Activated CD8-positive, alpha-beta T cell treated with anti-CD3 and anti-CD28 coated beads, Interleukin-2, amount 10 ng/mL, durations not matched to agents 7 days and 5 days (primary cell): Measurements from ENCODE around the gene ANO3. TPM values are rescaled to one million over a fixed set of nuclear protein-coding genes. Genes with fewer than 3 reads are reported as not detected.
A peak's percentile ranks its signal among the peaks of the same experiment; 100 is the strongest.
"Not testable (repeated sequence)": the region's sequence is repeated elsewhere in the genome, so short reads cannot be mapped to it uniquely, and the experiment has no call there.

Experiments
- ATAC-seq: fragments of 150-1000 bp; cut with Tn5 transposase; one replicate; pipeline ENCODE4 v1.10.0; 2021; ENCODE audit warnings: moderate library complexity
- CTCF ChIA-PET: fragments of 350-600 bp; sonication (Branson Sonifier 250); formaldehyde crosslinking; loops from one replicate; lab custom pipeline; 2021; ENCODE audit warnings: antibody characterized with exemption; lab: Charles Lee
- POLR2A ChIA-PET: fragments of 350-600 bp; sonication (Branson Sonifier 250); formaldehyde crosslinking; loops from one replicate; lab custom pipeline; 2021; ENCODE audit warnings: antibody characterized with exemption; lab: Charles Lee
- DNase-seq: peaks from one replicate; pipeline ENCODE4 v3.0.0-alpha.2; 2020
- H3K27ac Mint-ChIP-seq: one replicate; pipeline ENCODE4 v1.8.0; 2021; ENCODE audit warnings: mild to moderate bottlenecking, mixed read lengths
- H3K27me3 Mint-ChIP-seq: one replicate; pipeline ENCODE4 v1.8.0; 2021; ENCODE audit warnings: low read depth, mixed read lengths
- H3K36me3 Mint-ChIP-seq: one replicate; pipeline ENCODE4 v1.8.0; 2021; ENCODE audit warnings: low read depth, mixed read lengths
- H3K4me1 Mint-ChIP-seq: one replicate; pipeline ENCODE4 v1.8.0; 2021; ENCODE audit warnings: low read depth, mixed read lengths
- H3K4me3 Mint-ChIP-seq: one replicate; pipeline ENCODE4 v1.8.0; 2021; ENCODE audit warnings: mild to moderate bottlenecking, mixed read lengths
- H3K9me3 Mint-ChIP-seq: one replicate; pipeline ENCODE4 v1.8.0; 2022; ENCODE audit warnings: mixed read lengths; ENCODE audit not compliant: insufficient read depth
- total RNA-seq, 2 experiments: library from RNA; stranded (reverse); gene quantifications; one replicate each; pipeline ENCODE4 v1.2.3, GENCODE V29; 2021

Gene ANO3
- total RNA-seq, 2 experiments from 2014 or later: not detected

- ChIA-PET CTCF (no interaction called here), POLR2A (no interaction called here)
- DNase-seq (no peak), ATAC-seq (no peak)
- Mint-ChIP-seq H3K4me1 (no peaks in the 10 kb centered on the region), H3K9me3 (peaks cover 6% of the 10 kb centered on the region), H3K27ac (no peak overlapping the region), H3K36me3 (no peaks in the 10 kb centered on the region), H3K27me3 (no peaks in the 10 kb centered on the region), H3K4me3 (no peak overlapping the region)
Measured at GRCh38 chr11:26620282-26621045, 288.5 kb downstream of the ANO3 start.

- CTCF ChIA-PET: no interaction called here
- no peak overlapping the region for H3K4me3 Mint-ChIP-seq
- H3K9me3 Mint-ChIP-seq: peaks cover 6% of the 10 kb centered on the region
Measured at GRCh38 chr11:26621132-26621531, 289.2 kb downstream of the ANO3 start.

GRCh38 chr11:26622181-26622580 is 290.3 kb downstream of the ANO3 start:
- Mint-ChIP-seq H3K27ac (no peak overlapping the region), H3K4me1 (no peaks in the 10 kb centered on the region), H3K27me3 (no peaks in the 10 kb centered on the region), H3K9me3 (peaks cover 6% of the 10 kb centered on the region), H3K36me3 (no peaks in the 10 kb centered on the region), H3K4me3 (no peak overlapping the region)
- ChIA-PET CTCF (no interaction called here), POLR2A (no interaction called here)
- no peak for ATAC-seq
- no peak for DNase-seq

More at GRCh38 chr11:26621132-26621531, 289.2 kb downstream of the ANO3 start:
- ATAC-seq: no peak
- no peak overlapping the region for H3K27ac Mint-ChIP-seq
- POLR2A ChIA-PET: no interaction called here
- H3K4me1 Mint-ChIP-seq: no peaks in the 10 kb centered on the region
- no peaks in the 10 kb centered on the region for H3K36me3 Mint-ChIP-seq
- no peak for DNase-seq
- H3K27me3 Mint-ChIP-seq: no peaks in the 10 kb centered on the region

- Mint-ChIP-seq H3K27me3 (no peaks in the 10 kb centered on the region), H3K4me1 (no peaks in the 10 kb centered on the region), H3K4me3 (no peak overlapping the region), H3K9me3 (peaks cover 6% of the 10 kb centered on the region), H3K27ac (no peak overlapping the region), H3K36me3 (no peaks in the 10 kb centered on the region)
- ChIA-PET POLR2A (no interaction called here), CTCF (no interaction called here)
- DNase-seq (no peak), ATAC-seq (no peak)
Measured at GRCh38 chr11:26623076-26623659, 291.2 kb downstream of the ANO3 start.

- H3K9me3 Mint-ChIP-seq: no peaks in the 10 kb centered on the region
- ChIA-PET POLR2A (no interaction called here), CTCF (no interaction called here)
- no peaks in the 10 kb centered on the region for H3K4me1 Mint-ChIP-seq
- no peak for DNase-seq
- ATAC-seq: no peak
- H3K27ac Mint-ChIP-seq: no peak overlapping the region
- H3K4me3 Mint-ChIP-seq: no peak overlapping the region
- H3K36me3 Mint-ChIP-seq: no peaks in the 10 kb centered on the region
- no peaks in the 10 kb centered on the region for H3K27me3 Mint-ChIP-seq
Measured at GRCh38 chr11:26626346-26626745, 294.4 kb downstream of the ANO3 start.

- DNase-seq: no peak
- Mint-ChIP-seq H3K27ac (no peak overlapping the region), H3K9me3 (no peaks in the 10 kb centered on the region), H3K27me3 (no peaks in the 10 kb centered on the region), H3K4me1 (no peaks in the 10 kb centered on the region), H3K4me3 (no peak overlapping the region), H3K36me3 (no peaks in the 10 kb centered on the region)
- ATAC-seq: no peak
- ChIA-PET CTCF (no interaction called here), POLR2A (no interaction called here)
Measured at GRCh38 chr11:26632691-26633159, 300.8 kb downstream of the ANO3 start.

GRCh38 chr11:26643314-26643713 is 311.4 kb downstream of the ANO3 start:
- DNase-seq, CTCF ChIA-PET, H3K27me3 Mint-ChIP-seq, H3K4me3 Mint-ChIP-seq, H3K27ac Mint-ChIP-seq, POLR2A ChIA-PET, H3K9me3 Mint-ChIP-seq, H3K4me1 Mint-ChIP-seq, H3K36me3 Mint-ChIP-seq, ATAC-seq: not testable (repeated sequence)

- POLR2A ChIA-PET: no interaction called here
- no peak overlapping the region for H3K4me3 Mint-ChIP-seq
- H3K27me3 Mint-ChIP-seq: no peaks in the 10 kb centered on the region
- DNase-seq (peak; percentile 51), ATAC-seq (peak; percentile 73)
- no peaks in the 10 kb centered on the region for H3K9me3 Mint-ChIP-seq
- H3K36me3 Mint-ChIP-seq: no peaks in the 10 kb centered on the region
- H3K27ac Mint-ChIP-seq: no peak overlapping the region
- H3K4me1 Mint-ChIP-seq: no peaks in the 10 kb centered on the region
- CTCF ChIA-PET: no interaction called here
Measured at GRCh38 chr11:26649884-26650283, 318.0 kb downstream of the ANO3 start.

- Mint-ChIP-seq H3K27me3 (no peaks in the 10 kb centered on the region), H3K27ac (no peak overlapping the region), H3K4me3 (no peak overlapping the region), H3K4me1 (no peaks in the 10 kb centered on the region), H3K36me3 (no peaks in the 10 kb centered on the region), H3K9me3 (no peaks in the 10 kb centered on the region)
- DNase-seq (no peak), ATAC-seq (no peak)
- POLR2A ChIA-PET: no interaction called here
- CTCF ChIA-PET: no interaction called here
Measured at GRCh38 chr11:26651916-26652315, 320.0 kb downstream of the ANO3 start.

- H3K36me3 Mint-ChIP-seq: no peaks in the 10 kb centered on the region
- H3K4me1 Mint-ChIP-seq: no peaks in the 10 kb centered on the region
- ChIA-PET CTCF (no interaction called here), POLR2A (no interaction called here)
- no peak for DNase-seq
- ATAC-seq: no peak
- no peaks in the 10 kb centered on the region for H3K27me3 Mint-ChIP-seq
- no peak overlapping the region for H3K27ac Mint-ChIP-seq
- H3K4me3 Mint-ChIP-seq: no peak overlapping the region
- H3K9me3 Mint-ChIP-seq: no peaks in the 10 kb centered on the region
Measured at GRCh38 chr11:26655287-26655686, 323.4 kb downstream of the ANO3 start.

GRCh38 chr11:26662916-26663315 is 331.0 kb downstream of the ANO3 start:
- H3K4me3 Mint-ChIP-seq: no peak overlapping the region
- H3K9me3 Mint-ChIP-seq: no peaks in the 10 kb centered on the region
- no peaks in the 10 kb centered on the region for H3K27me3 Mint-ChIP-seq
- no peak overlapping the region for H3K27ac Mint-ChIP-seq
- H3K4me1 Mint-ChIP-seq: no peaks in the 10 kb centered on the region
- POLR2A ChIA-PET: no interaction called here
- CTCF ChIA-PET: no interaction called here
- H3K36me3 Mint-ChIP-seq: no peaks in the 10 kb centered on the region
- ATAC-seq (no peak), DNase-seq (no peak)

GRCh38 chr11:26665036-26665435 is 333.1 kb downstream of the ANO3 start:
- no peaks in the 10 kb centered on the region for H3K9me3 Mint-ChIP-seq
- POLR2A ChIA-PET: no interaction called here
- DNase-seq (no peak), ATAC-seq (no peak)
- CTCF ChIA-PET: no interaction called here
- no peaks in the 10 kb centered on the region for H3K36me3 Mint-ChIP-seq
- no peaks in the 10 kb centered on the region for H3K27me3 Mint-ChIP-seq
- no peak overlapping the region for H3K27ac Mint-ChIP-seq
- H3K4me1 Mint-ChIP-seq: no peaks in the 10 kb centered on the region
- no peak overlapping the region for H3K4me3 Mint-ChIP-seq
